Fibroblast of lung (primary cell): ENCODE measurements around the gene TOX4.

Experiments used
- CTCF ChIP-seq, 2 donors: IDR thresholded peaks in 1 of 2; conservative IDR thresholded peaks in 1 of 2; 1 replicate in 1 of 2; 2 replicates in 1 of 2; pipeline ENCODE4 v1.5.1; 2011 to 2012; ENCODE audit warnings: low read length in 2 of 2, control low read depth in 1 of 2, inconsistent platforms in 1 of 2, low read depth in 1 of 2, mild to moderate bottlenecking in 1 of 2
- EZH2 ChIP-seq: IDR thresholded peaks from 2 replicates; pipeline ENCODE4 v1.5.1; 2012; ENCODE audit warnings: low read length, control low read depth, mild to moderate bottlenecking; ENCODE audit errors: missing control alignments

GRCh38 chr14:21533294-21533693 is 56.3 kb downstream of the TOX4 start:
- TF ChIP-seq EZH2 (no peak), CTCF (conservative IDR thresholded peaks at IDR 0.05 in 1 of 2, IDR thresholded peaks at IDR 0.05 in 1 of 2; ENCODE audit: low read depth in 1 of 2, low read length in 2 of 2) (no peak)
